HG03442 (cell line): Measurements from ENCODE around the gene SYT17.

Experiments
- ATAC-seq: cut with Tn5 transposase; IDR thresholded peaks from one replicate; pipeline ENCODE4 v1.9.1; 2021; ENCODE audit warnings: mild to moderate bottlenecking, moderate library complexity; ENCODE audit not compliant: unreplicated experiment

SYT17 gene

GRCh38 chr16:19245326-19245925, 77.4 kb downstream of the SYT17 start:
- no peak for ATAC-seq

DNA sequence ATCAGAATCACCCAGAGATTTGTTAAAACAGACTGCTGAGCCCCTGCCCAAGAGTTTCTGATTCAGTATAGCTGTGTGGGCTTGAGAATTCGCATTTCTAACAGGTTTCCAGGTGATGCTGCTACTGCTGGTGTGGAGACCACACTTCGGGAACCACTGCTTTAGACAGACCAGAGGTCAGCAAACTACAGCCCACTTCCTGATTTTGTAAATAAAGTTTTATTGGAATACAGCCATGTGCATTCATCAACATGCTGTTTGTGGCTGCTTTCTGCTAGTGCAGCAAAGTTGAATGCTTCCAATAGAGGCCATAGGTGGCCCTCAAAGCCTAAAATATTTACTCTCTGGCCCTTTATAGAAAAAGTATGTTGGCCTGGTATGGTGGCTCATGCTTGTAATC, 84.9 kb downstream of the SYT17 start:
- no peak for ATAC-seq

DNA sequence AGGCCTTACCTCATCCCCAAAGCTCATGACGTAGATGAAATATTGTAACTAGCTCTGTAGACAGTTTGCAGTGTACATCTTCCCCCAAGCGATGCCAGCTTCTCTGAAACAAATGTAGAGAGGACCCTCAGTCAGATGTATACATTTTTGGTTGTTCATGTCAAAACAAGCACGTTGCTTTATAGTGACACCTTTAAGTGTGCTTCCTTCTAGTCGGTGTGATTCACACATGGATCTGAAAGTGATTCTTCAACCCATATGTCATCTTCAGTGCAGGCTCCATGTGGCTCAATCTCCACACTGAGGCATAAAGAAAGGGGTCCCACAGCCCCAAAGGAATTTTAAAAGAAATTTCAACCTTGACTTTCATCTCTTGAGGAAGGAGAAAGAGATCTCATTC, 86.6 kb downstream of the SYT17 start:
- no peak for ATAC-seq

DNA sequence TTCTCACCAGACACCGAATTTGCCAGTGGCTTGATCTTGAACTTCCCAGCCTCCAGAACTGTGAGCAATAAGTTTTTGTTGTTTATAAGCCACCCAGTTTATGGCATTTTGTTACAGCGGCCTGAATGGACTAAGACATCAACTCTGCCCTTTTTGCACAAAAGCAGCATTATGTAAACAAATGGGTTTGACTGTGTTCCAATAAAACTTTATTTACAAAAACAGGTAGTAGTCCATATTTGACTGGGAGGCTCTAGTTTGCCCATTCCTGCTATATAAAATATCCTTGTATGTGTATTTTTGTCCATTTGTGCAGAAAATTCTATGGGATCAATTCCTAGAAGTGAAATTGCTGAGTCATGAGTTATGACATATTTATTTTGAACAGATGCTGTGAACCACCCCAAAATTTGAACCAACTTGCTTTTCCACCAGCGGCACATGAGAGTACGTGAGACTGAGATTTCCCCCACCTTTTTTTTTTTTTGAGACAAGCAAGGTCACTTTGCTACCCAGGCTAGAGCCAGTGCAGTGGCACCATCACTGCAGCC, 96.2 kb downstream of the SYT17 start:
- no peak for ATAC-seq

DNA sequence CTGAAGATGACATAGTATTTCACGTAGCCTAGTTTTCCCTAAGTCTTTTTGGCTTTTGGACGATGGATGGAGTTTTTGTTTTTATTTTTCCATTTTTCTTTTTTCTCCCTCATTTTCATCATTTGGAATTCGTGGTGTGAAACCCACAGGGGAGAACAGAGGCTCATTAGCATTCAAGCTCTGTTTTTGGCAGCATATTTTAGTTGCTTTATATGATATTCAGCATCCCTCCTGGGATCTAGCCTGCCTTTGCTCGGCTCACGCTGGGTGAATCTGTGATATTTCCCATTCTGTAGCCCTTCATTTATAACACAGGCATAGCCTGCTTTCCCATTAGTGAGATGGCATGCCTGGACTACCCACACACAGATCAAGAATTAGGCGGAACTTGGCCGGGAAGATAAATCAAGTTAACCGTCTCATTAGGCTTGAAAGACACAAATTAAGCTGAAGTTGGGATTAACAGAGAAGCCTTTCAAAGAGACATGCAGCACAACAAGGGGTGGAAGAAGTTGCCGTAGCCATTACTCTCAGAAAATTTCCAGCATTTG, 97.4 kb downstream of the SYT17 start:
- no peak for ATAC-seq

DNA sequence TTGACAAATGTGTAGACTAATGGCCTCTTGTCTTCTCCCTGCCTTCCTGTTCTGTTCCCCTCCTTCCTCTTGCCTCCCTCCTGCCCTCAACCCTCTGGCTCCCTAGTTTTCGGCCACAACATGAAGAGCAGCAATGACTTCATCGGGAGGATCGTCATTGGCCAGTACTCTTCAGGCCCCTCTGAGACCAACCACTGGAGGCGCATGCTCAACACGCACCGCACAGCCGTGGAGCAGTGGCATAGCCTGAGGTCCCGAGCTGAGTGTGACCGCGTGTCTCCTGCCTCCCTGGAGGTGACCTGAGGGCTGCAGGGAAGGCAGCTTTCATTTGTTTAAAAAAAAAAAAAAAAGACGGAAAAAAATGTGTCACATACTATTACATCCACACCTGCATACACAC, 98.7 kb downstream of the SYT17 start:
- no peak for ATAC-seq

DNA sequence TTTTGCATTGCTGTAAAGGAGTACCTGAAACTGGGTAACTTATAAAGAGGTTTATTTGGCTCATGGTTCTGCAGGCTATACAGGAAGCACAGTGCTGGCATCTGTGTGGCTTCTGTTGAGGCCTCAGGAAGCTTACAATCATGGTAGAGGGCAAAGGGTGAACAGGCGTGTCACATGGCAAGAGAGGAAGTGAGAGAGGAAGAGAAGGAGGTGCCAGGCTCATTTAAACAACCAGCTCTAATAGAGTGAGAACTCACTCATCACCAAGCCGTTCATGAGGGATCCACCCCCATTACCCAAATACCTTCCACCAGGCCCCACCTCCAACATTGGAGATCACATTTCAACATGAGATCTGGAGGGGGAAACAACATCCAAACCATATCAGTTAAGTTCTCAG, 101.1 kb downstream of the SYT17 start:
- ATAC-seq: no peak

GRCh38 chr16:19274165-19274797, 106.2 kb downstream of the SYT17 start:
- no peak for ATAC-seq

DNA sequence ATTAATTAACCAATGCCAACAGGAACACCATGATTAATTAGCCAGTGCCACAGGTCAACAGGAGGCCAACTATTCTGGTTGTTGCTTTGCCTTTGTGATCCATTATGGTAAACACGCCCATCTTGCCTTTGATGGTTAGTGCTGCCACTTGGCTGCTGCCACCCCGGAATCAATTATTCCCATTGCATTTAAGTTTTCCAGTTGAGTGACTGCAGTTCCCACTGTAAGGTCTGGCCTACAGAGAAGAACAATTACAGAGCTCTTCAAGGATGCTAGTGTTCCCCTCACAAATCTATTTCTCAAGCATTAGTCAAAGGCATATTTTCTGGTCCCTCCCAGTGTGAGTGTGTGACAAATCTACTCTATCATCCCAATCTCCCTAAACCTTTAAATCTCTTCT, 110.4 kb downstream of the SYT17 start:
- no peak for ATAC-seq

- ATAC-seq: no peak
Observed at GRCh38 chr16:19281246-19281645, 113.2 kb downstream of the SYT17 start.

DNA sequence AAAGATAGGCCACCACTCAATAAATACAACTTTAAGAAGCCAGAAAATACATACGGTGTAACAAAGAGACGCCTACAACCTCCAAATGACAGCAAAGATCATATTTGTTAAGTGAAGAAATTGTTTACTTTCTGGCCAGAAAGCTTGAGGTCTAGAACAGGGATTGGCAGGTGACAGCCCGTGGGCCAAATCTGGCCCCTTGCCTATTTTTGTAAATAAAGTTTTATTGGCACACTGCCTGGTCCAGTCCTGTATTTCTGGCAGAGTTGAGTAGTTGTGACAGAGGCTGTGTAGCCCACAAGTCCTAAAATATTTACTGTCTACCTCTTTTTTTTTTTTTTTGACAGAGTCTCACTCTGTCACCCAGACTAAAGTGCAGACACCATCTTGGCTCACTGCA, 114.1 kb downstream of the SYT17 start:
- no peak for ATAC-seq

GRCh38 chr16:19283637-19284036, 115.6 kb downstream of the SYT17 start:
- ATAC-seq: no peak

DNA sequence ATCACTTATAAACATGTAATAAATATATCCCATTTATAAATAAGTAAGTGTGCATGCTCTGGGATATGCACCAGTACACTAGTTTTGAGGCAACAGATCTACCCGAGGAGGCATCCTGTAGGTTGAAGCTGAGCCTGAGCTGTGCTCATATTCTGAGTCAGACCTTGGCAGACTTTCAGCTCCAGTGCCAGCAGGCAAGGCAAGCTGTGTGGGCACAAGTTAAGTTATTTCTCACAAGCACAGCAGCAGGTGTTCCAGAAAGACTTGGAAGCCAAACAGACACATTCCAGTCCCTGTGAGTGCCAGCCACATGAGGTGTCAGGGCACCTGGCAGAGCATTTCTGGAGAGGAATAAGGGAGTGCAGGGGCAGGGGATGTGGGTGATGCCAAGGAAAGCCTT, 116.2 kb downstream of the SYT17 start:
- ATAC-seq: no peak

DNA sequence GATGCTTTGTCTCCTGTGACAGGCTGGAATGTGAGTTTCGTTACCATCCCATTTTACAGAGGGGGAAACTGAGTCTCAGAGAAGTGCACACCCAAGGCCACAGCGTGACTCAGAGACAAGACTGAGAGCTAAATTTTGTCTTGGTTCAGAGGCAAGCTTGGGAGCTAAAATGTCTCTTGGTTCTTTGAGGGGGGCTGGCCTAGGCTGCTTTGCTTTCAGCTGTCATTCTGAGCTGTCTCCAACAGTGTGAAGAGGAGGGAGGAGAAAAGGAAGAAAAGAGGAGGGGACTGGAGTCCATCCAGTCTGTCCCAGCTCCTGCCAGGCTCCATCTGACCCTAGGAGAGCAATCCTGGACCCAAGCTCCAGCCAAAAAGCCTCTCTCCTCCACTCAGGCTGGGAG, 117.4 kb downstream of the SYT17 start, which contains the start of gene CLEC19A:
CLEC19A (plus strand) TSS at position 301 of the 400 bp plus-strand sequence. CDS start 121 bp downstream, outside the sequence.
- ATAC-seq: no peak

GRCh38 chr16:19286827-19287226, 118.8 kb downstream of the SYT17 start:
- no peak for ATAC-seq

DNA sequence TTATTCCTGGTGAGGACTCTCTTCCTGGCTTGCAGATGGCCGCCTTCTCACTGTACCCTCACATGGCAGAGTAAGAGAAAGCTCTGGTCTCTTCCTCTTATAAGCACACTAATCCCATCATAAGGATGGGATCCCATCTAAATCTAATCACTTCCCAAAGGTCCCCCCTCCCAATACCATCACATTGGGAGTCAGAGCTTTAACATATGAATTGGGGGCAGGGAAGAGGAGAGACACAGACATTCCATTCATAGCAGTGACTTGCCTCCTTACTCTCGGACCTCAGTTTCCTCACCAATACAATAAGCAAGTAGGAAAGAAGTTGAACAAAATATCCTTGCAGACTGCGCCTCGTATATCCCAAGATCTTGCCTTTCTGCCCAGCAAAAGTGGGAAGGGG, 119.2 kb downstream of the SYT17 start:
- no peak for ATAC-seq

DNA sequence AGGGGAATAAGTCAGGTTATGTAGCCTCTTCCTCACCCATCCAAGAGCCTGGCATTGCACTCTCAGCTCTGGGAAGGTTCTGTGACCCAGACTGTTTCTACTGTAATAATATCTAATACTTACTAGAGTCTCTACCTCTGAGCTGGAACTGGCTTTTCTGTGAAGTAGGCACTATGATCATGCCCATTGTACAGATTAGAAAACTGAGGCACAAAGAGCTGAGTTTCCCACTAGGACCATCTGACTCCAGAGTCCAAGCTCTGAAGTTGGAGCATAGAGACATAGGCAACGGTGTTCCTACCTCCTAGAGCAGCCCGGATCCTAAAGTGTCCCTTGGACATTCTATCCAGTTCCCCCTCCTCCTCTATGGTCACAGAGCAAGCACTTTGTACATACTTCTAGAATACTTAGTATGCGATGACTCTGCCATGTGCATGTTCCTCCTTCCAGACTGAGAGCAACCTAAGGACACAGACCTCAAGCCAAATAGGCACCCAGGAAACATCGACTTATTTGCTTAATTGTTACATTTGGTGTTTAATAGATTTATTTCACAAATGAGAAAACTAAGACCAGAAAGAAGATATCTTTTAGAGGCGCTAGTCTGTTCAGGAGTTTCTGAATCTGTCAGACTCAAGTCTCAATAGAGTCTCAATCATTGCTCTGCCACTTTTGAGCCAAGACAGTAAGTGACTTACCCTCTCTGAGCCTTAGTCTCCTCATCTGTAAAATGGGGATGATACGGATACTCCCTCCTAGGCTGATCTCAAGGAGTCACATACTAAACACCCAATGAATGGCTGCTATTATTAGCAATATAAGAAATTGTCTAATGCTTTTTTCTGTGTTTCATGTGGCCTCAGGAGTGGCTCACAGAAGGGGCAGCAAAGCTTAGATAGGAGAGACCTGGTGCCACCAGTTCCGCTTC, 121.1 kb downstream of the SYT17 start:
- ATAC-seq: no peak

DNA sequence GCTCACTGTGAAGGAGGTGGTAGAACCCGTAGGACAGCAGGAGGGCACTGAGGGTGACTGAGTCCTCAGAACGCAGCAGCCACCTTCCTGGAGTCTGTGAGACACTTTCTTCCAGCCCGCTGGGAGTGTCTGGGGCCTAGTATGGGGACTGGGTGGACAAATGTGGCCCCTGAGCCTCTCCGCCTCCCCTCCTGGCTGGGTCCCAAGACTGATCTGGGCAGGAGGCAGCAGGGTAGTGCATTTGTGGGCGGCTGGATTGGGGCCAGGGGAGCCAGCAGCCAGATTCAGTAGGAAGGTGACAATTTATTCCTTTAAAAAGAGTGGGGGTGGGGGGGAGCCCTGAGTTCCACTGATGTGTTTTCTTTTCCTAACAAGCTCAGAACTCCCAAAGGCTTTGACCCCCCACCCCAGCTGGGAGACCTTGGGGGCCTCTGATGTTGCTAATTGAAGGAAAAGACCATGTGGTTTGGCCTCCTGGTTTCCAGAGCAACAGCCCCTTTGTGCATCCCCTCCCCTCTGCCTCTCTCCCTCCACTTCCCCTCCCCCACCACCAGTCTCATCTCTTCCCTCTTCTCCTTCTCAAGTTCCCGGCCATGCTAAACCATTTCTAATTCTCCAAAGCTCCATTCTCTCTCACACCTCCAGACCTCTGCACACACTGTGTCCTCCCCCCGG, 121.9 kb downstream of the SYT17 start:
- no peak for ATAC-seq

GRCh38 chr16:19290860-19291259, 122.8 kb downstream of the SYT17 start:
- no peak for ATAC-seq

DNA sequence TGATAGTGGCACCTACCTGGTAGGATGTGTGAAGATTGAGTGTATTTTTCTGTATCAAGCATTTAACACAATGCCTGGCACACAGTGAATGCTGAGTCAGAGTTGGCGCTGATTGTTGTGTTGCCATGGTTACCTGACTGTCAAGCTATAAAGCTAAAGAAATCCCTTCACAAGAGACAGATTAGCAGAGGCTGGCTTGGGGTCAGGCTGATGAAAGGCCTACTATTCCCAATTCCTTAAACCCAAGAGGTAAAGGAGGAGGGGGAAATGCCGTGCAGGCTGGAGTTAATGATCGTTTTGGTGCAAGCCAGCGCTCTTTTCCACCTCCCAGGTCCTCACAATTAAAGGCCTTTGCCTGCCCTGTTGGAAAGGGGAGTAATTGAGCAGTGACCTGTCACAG, 123.4 kb downstream of the SYT17 start:
- ATAC-seq: no peak

- no peak for ATAC-seq
Observed at GRCh38 chr16:19292186-19292585, 124.1 kb downstream of the SYT17 start.
